Heart right ventricle (tissue), 16 donors: ENCODE results near the gene DBN1. TPM values are rescaled to one million over a fixed set of nuclear protein-coding genes. Genes with fewer than 3 reads are reported as not detected.

Source experiments
- ATAC-seq, 8 donors: fragments of 200-7000 bp; cut with Tn5 transposase; one replicate each; pipeline ENCODE4 v1.9.1; 2020; ENCODE audit warnings: mild to moderate bottlenecking in 8 of 8, moderate library complexity in 8 of 8, moderate number of reproducible peaks in 1 of 8
- DNase-seq, 2 donors: peaks; one replicate each; pipeline ENCODE4 v3.0.0-alpha.2; 2020
- H3K27ac ChIP-seq, 10 donors: fragments of 200-600 bp; sonication (generic) in 2 of 10; one replicate each; pipeline versions ENCODE4 v1.5.0 to v1.8.0; 2020 to 2022; ENCODE audit warnings: mild to moderate bottlenecking in 3 of 10
- H3K27me3 ChIP-seq, 7 donors: fragments of 200-600 bp; one replicate each; pipeline ENCODE4 v1.8.0; 2021 to 2022; ENCODE audit warnings: mild to moderate bottlenecking in 2 of 7
- H3K36me3 ChIP-seq, 9 donors: fragments of 200-600 bp; sonication (generic) in 1 of 9; one replicate each; pipeline versions ENCODE4 v1.5.0 to v1.8.0; 2020 to 2022; ENCODE audit warnings: mild to moderate bottlenecking in 2 of 9
- H3K4me1 ChIP-seq, 9 donors: fragments of 200-600 bp; sonication (generic) in 1 of 9; one replicate each; pipeline versions ENCODE4 v1.5.0 to v1.8.0; 2020 to 2022; ENCODE audit warnings: mild to moderate bottlenecking in 4 of 9
- H3K4me3 ChIP-seq, 10 donors: fragments of 200-600 bp; sonication (generic) in 2 of 10; one replicate each; pipeline versions ENCODE4 v1.5.0 to v1.8.0; 2020 to 2022; ENCODE audit warnings: mild to moderate bottlenecking in 7 of 10, moderate library complexity in 2 of 10
- H3K9me3 ChIP-seq, 11 donors: fragments of 200-600 bp in 10 of 11; sonication (generic) in 2 of 11; one replicate each; pipeline versions ENCODE4 v1.5.0 to v1.8.0; 2013 to 2022; ENCODE audit warnings: mild to moderate bottlenecking in 2 of 11, control low read depth in 1 of 11, moderate library complexity in 1 of 11
- WGBS, 2 donors: extraction: QIAGEN DNeasy Blood & Tissue Kit; methylation state at CpG; one replicate each; pipeline ENCODE4 v1.1.7; 2013; ENCODE audit warnings: inconsistent platforms in 1 of 2; 5-methylcytosine and 5-hydroxymethylcytosine counted together
- intact Hi-C, 10 donors: fragments of 100-400 bp; cut with DNase I; formaldehyde crosslinking; loops; one replicate each; pipeline versions ENCODE4 v1.11.1 to v1.14.2; 2022
- polyA plus RNA-seq, 2 donors: library from polyadenylated mRNA; stranded (reverse); fragments of 200-250 nt; gene quantifications; one replicate each; pipeline ENCODE4 v1.2.3, GENCODE V29; 2013
- total RNA-seq, 10 donors: library from RNA; stranded (reverse); fragmentation: NEBNext Ultra II Directional in 3 of 10; extraction: Animal tissue kit (Norgen Biotek cat#: 25700) in 3 of 10; gene quantifications; one replicate each; pipeline versions ENCODE4 v1.2.1 to v1.2.4, GENCODE V29; 2021 to 2023
- TF ChIP-seq, protein P1 (sequence below), 9 donors: fragments of 200-600 bp; sonication (generic) in 2 of 9; IDR thresholded peaks; one replicate each; pipeline versions ENCODE4 v1.5.0 to v1.8.0; 2021 to 2022; ENCODE audit warnings: antibody characterized with exemption in 9 of 9, mild to moderate bottlenecking in 5 of 9, moderate library complexity in 1 of 9
- donor health status: Arrhythmogenic right ventricular cardiomyopathy.
- donor health status: ischemic (EF 13 %, LVEDD 7.1; RV severe dilation, severe dysfunction).
- donor health status: healthy with polysubstance abuse.
- donor health status: DM: no; HTN: yes; CAD: no.
- donor health status: DM: no; HTN: no; CAD: no.
- donor health status: ischemic (EF 25% LVEDD 6.9; RV normal size, moderate dysfunction).
- donor health status: ischemic (EF 25% LVEDD 5.7; RV mildly dilated, moderate dysfunction).
- donor health status: healthy.
- donor health status: DM: yes; HTN: yes; CAD: no.
- donor health status: Ischemic cardiomyopathy.
- donor health status: ischemic (EF 35%, LVEDD 5.7; RV mildly dilated, moderate dysfunction).
- donor health status: nonischemic (EF 11% LVEDD 7.7; RV severe dilation, severe dysfunction).
- donor health status: DM: yes; HTN: yes; CAD: no.
- donor health status: PGD.
- donor health status: ischemic (EF 29% LVEDD 5.4; RV normal size, mild dysfunction).
- donor health status: nonischemic (EF 23%, LVEDD 6.1; RV moderate dilation, normal function).

The DBN1 gene
- total and polyA plus RNA-seq, 12 donors, result 13.1 to 52.9 (median 19.4) TPM

DNA sequence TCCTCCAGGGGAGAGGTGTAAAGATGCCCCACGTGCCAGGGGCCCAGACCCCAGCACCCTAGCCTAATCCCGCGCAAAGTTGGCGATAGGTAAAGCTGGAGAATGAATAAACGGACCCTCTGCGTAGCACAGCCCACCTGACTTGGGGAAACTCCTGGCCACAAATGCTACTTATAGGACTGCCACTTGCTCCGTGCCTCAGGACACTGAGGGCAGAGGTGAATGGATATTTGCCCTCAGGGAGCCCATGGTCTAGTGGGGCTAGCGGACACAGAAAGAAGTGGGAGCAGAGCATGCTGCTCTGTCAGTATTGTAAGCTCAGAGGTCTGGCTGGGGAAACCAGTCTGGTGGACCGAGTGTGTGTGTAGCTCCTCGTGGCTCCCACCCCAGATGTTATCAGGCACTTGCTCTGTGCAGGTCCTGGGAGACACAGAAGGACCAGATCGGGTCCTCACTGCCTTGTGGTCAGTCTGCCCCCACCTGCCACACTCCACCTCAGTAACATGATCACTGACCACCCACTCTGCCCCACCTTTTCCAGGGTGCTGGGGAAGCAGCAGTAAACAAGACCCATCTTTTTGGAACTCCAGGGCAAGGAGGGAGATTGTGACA, 46.1 kb downstream of the DBN1 start:
- 15% methylated on average over 11 of the region's 11 CpGs for WGBS, 2 donors
- H3K9me3 ChIP-seq, result no peaks in the 10 kb centered on the region
- H3K4me1 ChIP-seq, result peaks cover 16 to 65% (median 40%) of the 10 kb centered on the region in 9 donors
- peaks cover 0 to 27% (median 3%) of the 10 kb centered on the region in 9 donors for H3K36me3 ChIP-seq
- intact Hi-C loops, result loop anchor here in 1 of 10 donors (2.0 kb wide), 1 partner anchor 69 kb away; the partner anchor contains the start of gene PDLIM7
- peak overlapping the region in 9 of 10 donors; percentile 83 to 96 (median 89) for H3K27ac ChIP-seq
- TF ChIP-seq, protein P1, sequence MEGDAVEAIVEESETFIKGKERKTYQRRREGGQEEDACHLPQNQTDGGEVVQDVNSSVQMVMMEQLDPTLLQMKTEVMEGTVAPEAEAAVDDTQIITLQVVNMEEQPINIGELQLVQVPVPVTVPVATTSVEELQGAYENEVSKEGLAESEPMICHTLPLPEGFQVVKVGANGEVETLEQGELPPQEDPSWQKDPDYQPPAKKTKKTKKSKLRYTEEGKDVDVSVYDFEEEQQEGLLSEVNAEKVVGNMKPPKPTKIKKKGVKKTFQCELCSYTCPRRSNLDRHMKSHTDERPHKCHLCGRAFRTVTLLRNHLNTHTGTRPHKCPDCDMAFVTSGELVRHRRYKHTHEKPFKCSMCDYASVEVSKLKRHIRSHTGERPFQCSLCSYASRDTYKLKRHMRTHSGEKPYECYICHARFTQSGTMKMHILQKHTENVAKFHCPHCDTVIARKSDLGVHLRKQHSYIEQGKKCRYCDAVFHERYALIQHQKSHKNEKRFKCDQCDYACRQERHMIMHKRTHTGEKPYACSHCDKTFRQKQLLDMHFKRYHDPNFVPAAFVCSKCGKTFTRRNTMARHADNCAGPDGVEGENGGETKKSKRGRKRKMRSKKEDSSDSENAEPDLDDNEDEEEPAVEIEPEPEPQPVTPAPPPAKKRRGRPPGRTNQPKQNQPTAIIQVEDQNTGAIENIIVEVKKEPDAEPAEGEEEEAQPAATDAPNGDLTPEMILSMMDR (IDR thresholded peaks at IDR 0.05), result no peak
- peak overlapping the region; percentile 75 to 99 (median 92) for H3K4me3 ChIP-seq
- H3K27me3 ChIP-seq, result no peaks in the 10 kb centered on the region
- no peak for ATAC-seq
- no peak for DNase-seq

DNA sequence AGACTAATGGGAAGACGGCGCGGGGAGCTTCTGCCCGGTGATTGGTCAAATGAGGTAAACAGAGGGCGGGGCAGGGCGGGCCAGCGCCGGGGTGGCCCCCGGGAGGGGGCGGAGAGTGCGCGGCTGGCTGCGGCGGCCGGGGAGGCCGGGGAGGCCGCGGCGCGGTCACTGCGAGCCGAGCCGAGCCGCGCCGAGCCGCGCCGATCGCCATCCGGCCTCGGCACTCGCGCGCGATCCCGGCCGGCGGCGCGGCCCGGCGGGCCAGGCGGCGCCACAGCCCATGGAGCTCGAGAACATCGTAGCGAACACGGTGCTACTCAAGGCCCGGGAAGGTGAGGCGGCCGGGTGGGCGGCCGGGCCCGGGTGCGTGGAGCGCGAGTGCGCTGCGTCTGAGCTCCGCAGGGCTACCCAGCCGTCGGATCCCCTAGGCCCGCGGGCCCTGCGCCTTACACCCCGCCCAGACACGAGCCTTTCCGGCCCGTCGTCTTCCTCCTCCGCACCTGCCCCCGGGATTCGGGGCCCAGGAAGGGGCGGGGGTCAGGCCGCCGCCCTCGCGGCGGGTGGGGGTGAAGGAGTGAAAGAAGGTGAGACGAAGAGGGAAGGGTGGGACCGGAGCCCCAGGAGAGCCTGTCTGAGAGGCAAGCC, 46.7 kb downstream of the DBN1 start, which contains the start of gene GRK6:
GRK6 (plus strand) TSS at position 111 of the 645 bp plus-strand sequence; CDS start at position 281, 170 bp downstream.
- H3K27me3 ChIP-seq, result no peaks in the 10 kb centered on the region
- TF ChIP-seq, protein P1 (IDR thresholded peaks at IDR 0.05), result no peak
- peak within 1 kb of the TSS; percentile 85 to 96 (median 94) for H3K27ac ChIP-seq
- 0 to 1% methylated on average over 75 to 82 of the region's 82 CpGs for WGBS, 2 donors
- peak within 1 kb of the TSS; percentile 75 to 99 (median 92) for H3K4me3 ChIP-seq
- ATAC-seq (no peak), DNase-seq (peak; percentile 51 to 56)
- intact Hi-C loops, result loop anchor here in 1 of 10 donors (2.0 kb wide), 1 partner anchor 70 kb away; the partner anchor contains the start of gene PDLIM7
- H3K36me3 ChIP-seq, result peaks cover 0 to 21% (median 0%) of the 10 kb centered on the region in 9 donors
- no peaks in the 10 kb centered on the region for H3K9me3 ChIP-seq
- peaks cover 16 to 59% (median 34%) of the 10 kb centered on the region in 9 donors for H3K4me1 ChIP-seq

DNA sequence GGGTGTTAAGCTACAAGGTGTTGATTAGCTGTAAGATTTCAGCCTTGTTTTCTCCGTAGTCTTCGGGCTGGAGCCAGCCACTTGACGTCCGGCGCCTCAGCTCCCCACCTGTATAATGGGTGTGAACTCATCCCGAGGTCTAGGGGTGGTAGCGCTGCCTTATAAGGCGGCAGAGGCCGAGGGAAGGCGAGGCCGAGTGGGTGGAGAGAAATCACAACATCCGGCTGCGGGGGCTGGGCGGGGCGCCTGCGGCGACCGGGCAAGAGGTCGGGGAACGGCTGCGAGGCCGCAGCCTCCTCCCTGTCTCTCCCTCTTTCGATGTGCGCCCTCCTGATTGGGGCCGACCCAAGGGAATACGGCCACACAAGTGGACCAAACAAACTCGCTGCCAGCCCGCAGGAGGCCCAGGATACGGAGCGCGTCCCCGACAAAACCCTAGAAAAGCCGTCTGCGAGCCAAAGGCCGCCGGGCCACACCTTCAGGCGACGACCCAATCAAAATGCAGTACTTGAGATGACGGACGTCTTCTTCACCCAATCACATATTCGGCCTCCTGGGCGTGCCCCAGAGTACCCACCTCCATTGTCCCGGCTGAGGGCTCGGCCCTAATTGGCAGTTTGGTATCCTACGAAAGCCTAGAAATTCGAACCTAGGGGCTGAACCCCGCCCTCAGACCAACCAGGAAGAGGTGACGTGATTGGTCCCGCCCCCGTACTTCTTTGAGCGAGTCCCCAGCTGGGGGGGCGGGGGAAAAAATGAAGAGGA, 47.5 kb downstream of the DBN1 start:
- WGBS, 2 donors, result 0% methylated on average over 51 to 52 of the region's 52 CpGs
- TF ChIP-seq, protein P1 (IDR thresholded peaks at IDR 0.05), result no peak
- H3K27ac ChIP-seq, result peak overlapping the region; percentile 85 to 96 (median 92)
- H3K4me3 ChIP-seq, result peak overlapping the region; percentile 16 to 94 (median 58)
- intact Hi-C loops, result loop anchor here in 2 of 10 donors (2.0 kb wide), 2 partner anchors 29 to 71 kb away; partner anchors contain the start of gene PDLIM7 (in 1 of the 2)
- no peaks in the 10 kb centered on the region for H3K27me3 ChIP-seq
- ATAC-seq (peak; percentile 96 to 98 (median 97)), DNase-seq (peak; percentile 98 to 100)
- no peaks in the 10 kb centered on the region for H3K9me3 ChIP-seq
- peaks cover 0 to 14% (median 0%) of the 10 kb centered on the region in 9 donors for H3K36me3 ChIP-seq
- peaks cover 16 to 52% (median 27%) of the 10 kb centered on the region in 9 donors for H3K4me1 ChIP-seq
